Occipital lobe (tissue), 2 donors: ENCODE results near the gene GID8. TPM values are rescaled to one million over a fixed set of nuclear protein-coding genes. Genes with fewer than 3 reads are reported as not detected.

Experiments used
- DNase-seq: peaks from one replicate; lab custom pipeline; 2025; lab: John Stamatoyannopoulos, UW
- total RNA-seq: library from RNA; depleted of rRNA; stranded (reverse); fragments of >200 nt; gene quantifications from one replicate; pipeline ENCODE4 v1.2.3, GENCODE V29; 2014

Gene GID8
- total RNA-seq, 1 donor from 2014 or later = 56.9 TPM

- no peak for DNase-seq
Observed at GRCh38 chr20:62902926-62903615, 34.9 kb upstream of the GID8 start.

- DNase-seq = no peak
Observed at GRCh38 chr20:62905536-62906117, 32.3 kb upstream of the GID8 start.

GRCh38 chr20:62906209-62906608 lies 31.7 kb upstream of the GID8 start:
- DNase-seq = no peak

GRCh38 chr20:62906647-62907375 lies 31.1 kb upstream of the GID8 start:
- DNase-seq = no peak

- DNase-seq = no peak
Observed at GRCh38 chr20:62907384-62908317, 30.3 kb upstream of the GID8 start.

GRCh38 chr20:62908971-62909791 lies 28.8 kb upstream of the GID8 start:
- no peak for DNase-seq

- DNase-seq = no peak
Observed at GRCh38 chr20:62910217-62910766, 27.7 kb upstream of the GID8 start.

- no peak for DNase-seq
Observed at GRCh38 chr20:62910777-62911497, 27.0 kb upstream of the GID8 start.

- no peak for DNase-seq
Observed at GRCh38 chr20:62911701-62912280, 26.2 kb upstream of the GID8 start.

- no peak for DNase-seq
Observed at GRCh38 chr20:62913043-62913630, 24.8 kb upstream of the GID8 start.

- DNase-seq = no peak
Observed at GRCh38 chr20:62914436-62914835, 23.5 kb upstream of the GID8 start.

- no peak for DNase-seq
Observed at GRCh38 chr20:62914970-62915457, 22.9 kb upstream of the GID8 start.

GRCh38 chr20:62916703-62917476 lies 21.1 kb upstream of the GID8 start:
- DNase-seq = no peak

GRCh38 chr20:62917720-62918119 lies 20.2 kb upstream of the GID8 start:
- no peak for DNase-seq

- no peak for DNase-seq
Observed at GRCh38 chr20:62918147-62918546, 19.8 kb upstream of the GID8 start.

GRCh38 chr20:62918831-62919230 lies 19.1 kb upstream of the GID8 start:
- DNase-seq = no peak

GRCh38 chr20:62920039-62920645 lies 17.8 kb upstream of the GID8 start:
- DNase-seq = no peak
